Bronchial smooth muscle cell (primary cell): ENCODE measurements around the gene LYRM4. TPM values are rescaled to one million over a fixed set of nuclear protein-coding genes. Genes with fewer than 3 reads are reported as not detected.

ENCODE experiments used
- total RNA-seq: library from RNA; depleted of rRNA; stranded (reverse); fragments of >200 nt; gene quantifications from 2 replicates; pipeline ENCODE4 v1.2.1, GENCODE V29; 2014

The LYRM4 gene
- total RNA-seq: 24.1 and 27.6 TPM in 2 replicates

GRCh38 chr6:5260661-5261544, at the start of gene LYRM4, which contains the start of gene FARS2:
LYRM4 (minus strand) TSS chr6:5260950; CDS start chr6:5260733, 217 bp downstream.
FARS2 (plus strand) TSS chr6:5261513.

GRCh38 chr6:5084781-5085647, 175.7 kb downstream of the LYRM4 start, which contains the start of gene PPP1R3G:
PPP1R3G (plus strand) TSS chr6:5085341; CDS start chr6:5085486, 145 bp downstream.

Other genes starting within 250 kb of the LYRM4 start
- gene PPP1R3G, start 175.6 kb downstream of the LYRM4 start, total RNA-seq: 1.3 and 3.8 TPM in 2 replicates
- gene FARS2, start 563 bp upstream of the LYRM4 start, total RNA-seq: 30.1 and 36.9 TPM in 2 replicates